GM12878 (cell line): ENCODE data around the gene WWOX. TPM values are rescaled to one million over a fixed set of nuclear protein-coding genes. Genes with fewer than 3 reads are reported as not detected.

Experiments used
- ATAC-seq: fragments of 200-7000 bp; cut with Tn5 transposase; 3 replicates; pipeline ENCODE4 v1.9.1; 2020; ENCODE audit warnings: mild to moderate bottlenecking, moderate library complexity
- BruUV-seq: library from RNA; stranded (reverse); fragments of 400-500 nt; replicated peaks from 2 replicates; lab custom pipeline; 2021; lab: Mats Ljungman, UMichigan
- CTCF ChIA-PET: fragments of 300-600 bp; sonication (Branson Sonifier 250); formaldehyde crosslinking; extraction: SDS; loops from one replicate; lab custom pipeline; 2021; ENCODE audit warnings: inconsistent platforms; lab: Yijun Ruan, JAX
- POLR2A ChIA-PET: fragments of 350-600 bp; formaldehyde crosslinking; extraction: SDS; loops from one replicate; lab custom pipeline; 2021; ENCODE audit warnings: inconsistent platforms; lab: Charles Lee
- RAD21 ChIA-PET: fragments of 300-600 bp; sonication (Branson Sonifier 250); formaldehyde crosslinking; loops from one replicate; lab custom pipeline; 2023; ENCODE audit warnings: antibody characterized with exemption; ENCODE audit not compliant: unreplicated experiment; lab: Charles Lee
- SMC1A ChIA-PET: fragments of 300-600 bp; sonication (Branson Sonifier 250); formaldehyde crosslinking; loops from one replicate; lab custom pipeline; 2023; ENCODE audit not compliant: unreplicated experiment, uncharacterized antibody; lab: Charles Lee
- DNase-seq: peaks from one replicate; pipeline ENCODE4 v3.0.0-alpha.2; 2011; ENCODE audit warnings: low read depth, low spot score
- FAIRE-seq: peaks from 3 replicates; lab custom pipeline; 2011; peaks lifted over from hg19 to GRCh38; lab: Jason Lieb, UNC
- H2AFZ ChIP-seq: 2 replicates; pipeline ENCODE4 v1.6.0; 2011; ENCODE audit warnings: low read depth, low read length, control low read depth; ENCODE audit not compliant: control insufficient read depth
- H3K27ac ChIP-seq: 2 replicates; pipeline ENCODE4 v1.5.1; 2011; ENCODE audit warnings: control low read depth; ENCODE audit not compliant: control insufficient read depth, insufficient read depth
- H3K27me3 ChIP-seq, 2 experiments: replicated peaks in 1 of 2; 2 replicates each; pipeline versions ENCODE4 v1.6.0 to v1.6.1; 2011; ENCODE audit warnings: low read length in 1 of 2; ENCODE audit not compliant: control insufficient read depth in 2 of 2, insufficient read depth in 2 of 2
- H3K36me3 ChIP-seq, 2 experiments: 2 replicates each; pipeline ENCODE4 v1.5.1; 2011; ENCODE audit warnings: low read length in 1 of 2; ENCODE audit not compliant: control insufficient read depth in 2 of 2, insufficient read depth in 2 of 2
- H3K4me1 ChIP-seq: 2 replicates; pipeline ENCODE4 v1.6.1; 2011; ENCODE audit warnings: mild to moderate bottlenecking, low read length, moderate library complexity, mixed read lengths; ENCODE audit not compliant: control insufficient read depth, insufficient read depth
- H3K4me2 ChIP-seq: 2 replicates; pipeline ENCODE4 v1.6.0; 2011; ENCODE audit warnings: control low read depth; ENCODE audit not compliant: control insufficient read depth, insufficient read depth
- H3K4me3 ChIP-seq: fragments of 200-600 bp; sonication (generic); 2 replicates; pipeline ENCODE4 v1.5.1; 2016
- H3K79me2 ChIP-seq: 2 replicates; pipeline ENCODE4 v1.6.0; 2011; ENCODE audit warnings: low read length; ENCODE audit not compliant: control insufficient read depth, insufficient read depth
- H3K9ac ChIP-seq: 2 replicates; pipeline ENCODE4 v1.8.0; 2011; ENCODE audit warnings: low read length, control low read depth, mixed read lengths; ENCODE audit not compliant: control insufficient read depth, insufficient read depth
- H3K9me3 ChIP-seq: replicated peaks from 3 replicates; pipeline ENCODE4 v1.5.1; 2011; ENCODE audit warnings: mild to moderate bottlenecking, low read length; ENCODE audit not compliant: control insufficient read depth, insufficient read depth
- H4K20me1 ChIP-seq: 2 replicates; pipeline ENCODE4 v1.6.0; 2011; ENCODE audit not compliant: control insufficient read depth, insufficient read depth
- BMI1 ChIP-seq: fragments of 450-650 bp; IDR thresholded peaks from 2 replicates; pipeline ENCODE4 v1.6.1; 2016; ENCODE audit warnings: mild to moderate bottlenecking, moderate library complexity, borderline replicate concordance
- DPF2 ChIP-seq: fragments of 450-650 bp; IDR thresholded peaks from 2 replicates; pipeline ENCODE4 v1.6.1; 2017; ENCODE audit warnings: mild to moderate bottlenecking
- EED ChIP-seq: sonication (generic); IDR thresholded peaks from 2 replicates; pipeline ENCODE4 v1.6.1; 2016; ENCODE audit warnings: antibody characterized with exemption, low read depth
- ESRRA ChIP-seq: IDR thresholded peaks from 2 replicates; pipeline ENCODE4 v1.6.1; 2012; ENCODE audit warnings: mild to moderate bottlenecking, low read length, improper control_type of control experiment
- HSF1 ChIP-seq: fragments of 150-350 bp; IDR thresholded peaks from 2 replicates; pipeline ENCODE4 v1.6.1; 2014; ENCODE audit warnings: mild to moderate bottlenecking, low read depth, low read length
- IKZF1 ChIP-seq: fragments of 450-650 bp; conservative IDR thresholded peaks from 2 replicates; pipeline ENCODE4 v1.6.1; 2017; ENCODE audit warnings: antibody characterized with exemption, mild to moderate bottlenecking
- IRF3 ChIP-seq: fragments of 450-650 bp; IDR thresholded peaks from 2 replicates; pipeline ENCODE4 v1.6.1; 2014; ENCODE audit warnings: mild to moderate bottlenecking
- JUND ChIP-seq: IDR thresholded peaks from 2 replicates; pipeline ENCODE4 v1.6.1; 2012; ENCODE audit warnings: low read depth, mild to moderate bottlenecking, low read length, improper control_type of control experiment, moderate library complexity
- STAT1 ChIP-seq: fragments of 450-650 bp; conservative IDR thresholded peaks from 2 replicates; pipeline ENCODE4 v1.6.1; 2014; ENCODE audit warnings: antibody characterized with exemption, mild to moderate bottlenecking
- TCF12 ChIP-seq: IDR thresholded peaks from 2 replicates; pipeline ENCODE4 v1.6.1; 2011; ENCODE audit warnings: low read depth, mild to moderate bottlenecking, low read length
- TCF3 ChIP-seq: IDR thresholded peaks from 2 replicates; pipeline ENCODE4 v1.6.1; 2012; ENCODE audit warnings: low read depth, mild to moderate bottlenecking, low read length, borderline replicate concordance; ENCODE audit not compliant: insufficient read depth
- USF2 ChIP-seq: IDR thresholded peaks from 2 replicates; pipeline ENCODE4 v1.6.1; 2011; ENCODE audit warnings: low read depth, low read length, improper control_type of control experiment, borderline replicate concordance
- ZBTB11 ChIP-seq: fragments of 450-650 bp; formaldehyde crosslinking; IDR thresholded peaks from 2 replicates; pipeline ENCODE4 v1.5.0; 2022; ENCODE audit warnings: mild to moderate bottlenecking, missing genetic modification characterization
- WGBS: methylation state at CpG from one replicate; pipeline ENCODE4 v1.1.6; 2016; ENCODE audit warnings: low lambda C conversion rate; ENCODE audit not compliant: insufficient replicate concordance, insufficient coverage; ENCODE audit errors: missing lambda C conversion rate; 5-methylcytosine and 5-hydroxymethylcytosine counted together
- in situ Hi-C: fragments of 300-500 bp; cut with MboI; formaldehyde crosslinking; loops from 9 replicates; pipeline ENCODE4 v1.14.3; 2018; ENCODE audit warnings: mixed read lengths
- intact Hi-C: fragments of 100-400 bp; cut with micrococcal nuclease; formaldehyde crosslinking; loops from one replicate; pipeline ENCODE4 v1.14.2; 2022; ENCODE audit not compliant: unreplicated experiment
- polyA plus RNA-seq, 11 experiments: library from polyadenylated mRNA; depleted of rRNA in 4 of 11; unstranded in 6 of 11; stranded (reverse) in 5 of 11; fragments of >200 nt; fragmentation: Nextera tagmentation in 4 of 11; fragmentation: Illumina TruSeq in 1 of 11; extraction: Ambion mirVana in 4 of 11; extraction: Trizol in 1 of 11; gene quantifications; 1 replicate in 1 of 11; 2 replicates in 10 of 11; pipeline versions ENCODE4 v1.2.1 to v1.2.3, GENCODE V29; 2011 to 2016; ENCODE audit warnings: inconsistent platforms in 2 of 11, missing spikeins in 2 of 11, low read depth in 1 of 11
- total RNA-seq, 4 experiments: library from RNA; depleted of rRNA in 3 of 4; stranded (reverse); fragments of >200 nt in 3 of 4; fragmentation: Illumina TruSeq in 1 of 4; extraction: Trizol in 1 of 4; gene quantifications; 2 replicates each; pipeline versions ENCODE4 v1.2.1 to v1.2.3, GENCODE V29; 2013 to 2021

The WWOX gene
- total and polyA plus RNA-seq, 10 of the 15 experiments (the other 5 are each of a cell fraction or from before 2014, with no cell fraction given) = 2.8 to 24.4 (median 17.8) TPM

GRCh38 chr16:78990309-78990701, 890.9 kb downstream of the WWOX start (continued):
- TF ChIP-seq USF2 (no peak), IKZF1 (no peak), TCF12 (0 out of 2 replicates have a peak, but pooled peaks have one; percentile 48), TCF3 (0 out of 2 replicates have a peak, but pooled peaks have one; percentile 20)

- BruUV-seq = no TSS peak
- Histone ChIP-seq H4K20me1 (no peaks in the 10 kb centered on the region), H3K4me1 (peaks cover 17% of the 10 kb centered on the region), H3K9me3 (no peaks in the 10 kb centered on the region), H3K4me3 (no peak overlapping the region), H3K36me3 (no peaks in the 10 kb centered on the region), H3K27ac (no peak overlapping the region), H3K9ac (no peak overlapping the region), H3K27me3 (no peaks in the 10 kb centered on the region), H3K4me2 (no peak overlapping the region), H2AFZ (no peak overlapping the region), H3K79me2 (no peaks in the 10 kb centered on the region)
- no peak for DNase-seq
- intact Hi-C loops = no loop called here
- CTCF ChIA-PET = interaction anchor here (0.5 kb wide), 1 partner anchor 15 kb away, joined by 3 read pairs; no protein-coding TSS in a partner anchor
- peak; percentile 56 for FAIRE-seq
- POLR2A ChIA-PET = no interaction called here
- in situ Hi-C loops = no loop called here
- no peak for ATAC-seq
- RAD21 ChIA-PET = no interaction called here
- SMC1A ChIA-PET = no interaction called here
- 46% methylated on average over 6 of the region's 6 CpGs for WGBS
- TF ChIP-seq JUND = no peak
- no peak for TF ChIP-seq TCF3
- no peak for TF ChIP-seq STAT1
- TF ChIP-seq EED = no peak
- no peak for TF ChIP-seq HSF1
- no peak for TF ChIP-seq BMI1
- no peak for TF ChIP-seq ZBTB11 (CRISPR knock-in tag)
- TF ChIP-seq IRF3 = no peak
- no peak for TF ChIP-seq DPF2
- no peak for TF ChIP-seq ESRRA
Observed at GRCh38 chr16:78992001-78992400, 892.5 kb downstream of the WWOX start.
